ENCODE measurements around the gene SMTN. TPM values are rescaled to one million over a fixed set of nuclear protein-coding genes. Genes with fewer than 3 reads are reported as not detected.

SMTN gene
- polyA plus RNA-seq, 1 of the 3 experiments (the other 2 are of a cell fraction) = 30.4 TPM

DNA sequence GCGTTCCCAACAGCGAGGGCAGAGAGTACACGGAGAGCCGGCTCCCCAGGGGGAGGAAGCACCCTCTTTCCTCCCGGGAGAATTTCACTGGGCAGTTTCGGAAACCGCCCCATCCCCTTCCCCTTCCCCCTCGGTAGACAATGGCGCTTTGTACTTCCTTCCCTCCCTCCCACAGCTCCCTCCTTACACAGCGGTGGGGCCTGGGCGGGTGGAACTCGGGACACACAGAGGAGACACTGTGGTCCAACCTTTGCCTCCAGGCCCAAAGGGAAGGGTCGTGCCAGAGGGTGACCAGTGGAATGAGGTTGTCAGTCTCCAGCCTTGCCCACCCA is 4.3 kb downstream of the SMTN start:
- CTCF ChIA-PET = interaction anchor here (0.6 to 9.4 kb wide), 59 partner anchors 8 to 641 kb away, joined by 3 to 85 read pairs (median 5); partner anchors contain the start of genes INPP5J, MORC2, PES1 and RNF185
- Histone ChIP-seq H3K4me2 (peak overlapping the region; percentile 92), H3K9me2 (no peaks in the 10 kb centered on the region), H3K9ac (peak overlapping the region; percentile 81), H3K4me3 (ENCODE audit: low read depth in 2 of 2, low read length in 1 of 2) (peak overlapping the region; percentile 70 to 74), H4K20me1 (ENCODE audit: insufficient read depth) (no peaks in the 10 kb centered on the region), H3K27me3 (ENCODE audit: insufficient read depth) (no peaks in the 10 kb centered on the region), H3K4me1 (ENCODE audit: control insufficient read depth in 1 of 2, insufficient read depth in 2 of 2, low read depth in 1 of 2, low read length in 1 of 2) (peaks cover 21 to 37% of the 10 kb centered on the region in 2 experiments; a peak in 2 of 4 replicates), H3K27ac (ENCODE audit: low read depth in 2 of 2, low read length in 1 of 2) (peak overlapping the region; percentile 76 to 95; a peak in 1 of 4 replicates), H3K36me3 (replicated peaks in 1 of 2; ENCODE audit: control insufficient read depth in 1 of 2, insufficient read depth in 2 of 2, low read length in 1 of 2) (peaks cover 0 to 14% of the 10 kb centered on the region in 2 experiments), H2AFZ (ENCODE audit: low read depth) (peak overlapping the region; percentile 90), H3K9me3 (no peaks in the 10 kb centered on the region), H3K79me2 (ENCODE audit: insufficient read depth) (peaks cover 53% of the 10 kb centered on the region), H3F3A (replicated peaks; ENCODE audit: insufficient read depth) (no peaks in the 10 kb centered on the region)
- WGBS (ENCODE audit: low lambda C conversion rate) = 79% methylated on average over 10 of the region's 13 CpGs
- POLR2A ChIA-PET = interaction anchor here (0.6 to 2.2 kb wide), 10 partner anchors 9 to 163 kb away, joined by 3 to 11 read pairs (median 6); partner anchors contain the start of genes INPP5J, MORC2, SELENOM and TUG1
- DNase-seq = no peak
- TF ChIP-seq GABPA (IDR thresholded peaks at IDR 0.05; ENCODE audit: low read depth) (no peak), EZH2phosphoT487 (IDR thresholded peaks at IDR 0.05; ENCODE audit: borderline replicate concordance, low read depth) (no peak)
- TF ChIP-seq, protein P1, sequence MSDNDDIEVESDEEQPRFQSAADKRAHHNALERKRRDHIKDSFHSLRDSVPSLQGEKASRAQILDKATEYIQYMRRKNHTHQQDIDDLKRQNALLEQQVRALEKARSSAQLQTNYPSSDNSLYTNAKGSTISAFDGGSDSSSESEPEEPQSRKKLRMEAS (IDR thresholded peaks at IDR 0.05; ENCODE audit: low read depth) = no peak

DNA sequence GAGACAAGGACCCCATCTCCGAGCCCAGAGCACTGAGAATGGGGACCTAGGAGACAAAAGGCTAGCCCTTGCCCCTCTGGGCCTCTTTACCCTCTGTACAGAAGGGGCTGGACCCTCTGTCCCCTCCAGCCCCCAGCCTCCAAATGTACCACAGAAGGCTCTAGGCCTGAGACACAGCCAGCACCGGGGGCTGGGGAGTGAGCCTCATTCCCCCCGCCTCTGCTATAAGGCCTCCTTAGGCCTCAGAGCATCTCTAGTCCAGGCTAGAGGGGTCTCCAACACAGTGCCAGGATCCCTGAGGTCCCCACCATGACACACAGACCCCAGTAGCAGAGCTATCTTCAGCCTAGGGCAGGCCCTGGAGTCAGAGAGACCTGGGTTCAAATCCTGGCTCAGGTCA is 4.8 kb downstream of the SMTN start:
- ChIA-PET CTCF (interaction anchor here (0.7 to 9.4 kb wide), 20 partner anchors 10 to 322 kb away, joined by 3 to 85 read pairs (median 10); partner anchors contain the start of genes RNF185 and SELENOM), POLR2A (interaction anchor here (0.6 kb wide), 1 partner anchor 43 kb away, joined by 4 read pairs; no protein-coding TSS in a partner anchor)
- 100% methylated on average over 2 of the region's 3 CpGs for WGBS (ENCODE audit: low lambda C conversion rate)
- no peaks in the 10 kb centered on the region for H3K9me2 ChIP-seq
- no peak overlapping the region for H2AFZ ChIP-seq (ENCODE audit: low read depth)
- peak; percentile 16 for DNase-seq
- peaks cover 53% of the 10 kb centered on the region for H3K79me2 ChIP-seq (ENCODE audit: insufficient read depth)
- no peaks in the 10 kb centered on the region for H3F3A ChIP-seq (replicated peaks; ENCODE audit: insufficient read depth)
- 0 out of 2 replicates have a peak overlapping the region, but pooled peaks have one; percentile 81 for H3K9ac ChIP-seq
- H3K27ac ChIP-seq (ENCODE audit: low read depth in 2 of 2, low read length in 1 of 2) = no peak overlapping the region
- peaks cover 0 to 15% of the 10 kb centered on the region in 2 experiments for H3K36me3 ChIP-seq (replicated peaks in 1 of 2; ENCODE audit: control insufficient read depth in 1 of 2, insufficient read depth in 2 of 2, low read length in 1 of 2)
- H4K20me1 ChIP-seq (ENCODE audit: insufficient read depth) = no peaks in the 10 kb centered on the region
- no peak overlapping the region for H3K4me3 ChIP-seq (ENCODE audit: low read depth in 2 of 2, low read length in 1 of 2)
- H3K27me3 ChIP-seq (ENCODE audit: insufficient read depth) = no peaks in the 10 kb centered on the region
- H3K4me2 ChIP-seq = peak overlapping the region; percentile 92; the same call in 1 of the 2 replicates
- no peaks in the 10 kb centered on the region for H3K9me3 ChIP-seq
- TF ChIP-seq, protein P2, sequence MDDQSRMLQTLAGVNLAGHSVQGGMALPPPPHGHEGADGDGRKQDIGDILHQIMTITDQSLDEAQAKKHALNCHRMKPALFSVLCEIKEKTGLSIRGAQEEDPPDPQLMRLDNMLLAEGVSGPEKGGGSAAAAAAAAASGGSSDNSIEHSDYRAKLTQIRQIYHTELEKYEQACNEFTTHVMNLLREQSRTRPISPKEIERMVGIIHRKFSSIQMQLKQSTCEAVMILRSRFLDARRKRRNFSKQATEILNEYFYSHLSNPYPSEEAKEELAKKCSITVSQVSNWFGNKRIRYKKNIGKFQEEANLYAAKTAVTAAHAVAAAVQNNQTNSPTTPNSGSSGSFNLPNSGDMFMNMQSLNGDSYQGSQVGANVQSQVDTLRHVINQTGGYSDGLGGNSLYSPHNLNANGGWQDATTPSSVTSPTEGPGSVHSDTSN (IDR thresholded peaks at IDR 0.05) = no peak
- TF ChIP-seq CHD2 (IDR thresholded peaks at IDR 0.05; ENCODE audit: low read length, partially characterized antibody) (no peak), GABPA (IDR thresholded peaks at IDR 0.05; ENCODE audit: low read depth) (no peak)
- TF ChIP-seq, protein P3, sequence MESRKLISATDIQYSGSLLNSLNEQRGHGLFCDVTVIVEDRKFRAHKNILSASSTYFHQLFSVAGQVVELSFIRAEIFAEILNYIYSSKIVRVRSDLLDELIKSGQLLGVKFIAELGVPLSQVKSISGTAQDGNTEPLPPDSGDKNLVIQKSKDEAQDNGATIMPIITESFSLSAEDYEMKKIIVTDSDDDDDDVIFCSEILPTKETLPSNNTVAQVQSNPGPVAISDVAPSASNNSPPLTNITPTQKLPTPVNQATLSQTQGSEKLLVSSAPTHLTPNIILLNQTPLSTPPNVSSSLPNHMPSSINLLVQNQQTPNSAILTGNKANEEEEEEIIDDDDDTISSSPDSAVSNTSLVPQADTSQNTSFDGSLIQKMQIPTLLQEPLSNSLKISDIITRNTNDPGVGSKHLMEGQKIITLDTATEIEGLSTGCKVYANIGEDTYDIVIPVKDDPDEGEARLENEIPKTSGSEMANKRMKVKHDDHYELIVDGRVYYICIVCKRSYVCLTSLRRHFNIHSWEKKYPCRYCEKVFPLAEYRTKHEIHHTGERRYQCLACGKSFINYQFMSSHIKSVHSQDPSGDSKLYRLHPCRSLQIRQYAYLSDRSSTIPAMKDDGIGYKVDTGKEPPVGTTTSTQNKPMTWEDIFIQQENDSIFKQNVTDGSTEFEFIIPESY (IDR thresholded peaks at IDR 0.05; ENCODE audit: borderline replicate concordance, low read depth) = no peak
- peaks cover 21 to 35% of the 10 kb centered on the region in 2 experiments; a peak in 2 of 4 replicates for H3K4me1 ChIP-seq (ENCODE audit: control insufficient read depth in 1 of 2, insufficient read depth in 2 of 2, low read depth in 1 of 2, low read length in 1 of 2)

Data from SK-N-SH (cell line).